ENCODE data around the gene KRT80. TPM values are rescaled to one million over a fixed set of nuclear protein-coding genes. Genes with fewer than 3 reads are reported as not detected.
A peak's percentile ranks its signal among the peaks of the same experiment; 100 is the strongest.

Gene KRT80
- total RNA-seq, 1 donor from 2014 or later = not detected

GRCh38 chr12:52141306-52141705 lies 50.5 kb downstream of the KRT80 start:
- H3K4me3 ChIP-seq = no peak overlapping the region
- H3K27ac ChIP-seq = no peak overlapping the region
- intact Hi-C loops (cut with DNase I) = loop anchor here (10.0 kb wide), 1 partner anchor 863 kb away; the partner anchor contains the start of gene EIF4B
- no peak for DNase-seq (ENCODE audit: low spot score in 2 of 2)
- H3K36me3 ChIP-seq = no peaks in the 10 kb centered on the region
- no peaks in the 10 kb centered on the region for H3K27me3 ChIP-seq
- no peaks in the 10 kb centered on the region for H3K9me3 ChIP-seq
- H3K4me1 ChIP-seq = peaks cover 0 to under 1% of the 10 kb centered on the region in 2 donors
- no peak for TF ChIP-seq CTCF (IDR thresholded peaks at IDR 0.05)

GRCh38 chr12:52139579-52140062 lies 52.2 kb downstream of the KRT80 start:
- intact Hi-C loops (cut with DNase I) = loop anchor here (10.0 kb wide), 1 partner anchor 865 kb away; the partner anchor contains the start of gene EIF4B
- Histone ChIP-seq H3K4me1 (no peaks in the 10 kb centered on the region), H3K9me3 (no peaks in the 10 kb centered on the region), H3K27me3 (no peaks in the 10 kb centered on the region), H3K27ac (no peak overlapping the region), H3K36me3 (no peaks in the 10 kb centered on the region), H3K4me3 (no peak overlapping the region)
- DNase-seq (ENCODE audit: low spot score in 2 of 2) = no peak
- peak in 2 of 3 experiments; percentile 38 to 53 for TF ChIP-seq CTCF (IDR thresholded peaks at IDR 0.05)

DNA sequence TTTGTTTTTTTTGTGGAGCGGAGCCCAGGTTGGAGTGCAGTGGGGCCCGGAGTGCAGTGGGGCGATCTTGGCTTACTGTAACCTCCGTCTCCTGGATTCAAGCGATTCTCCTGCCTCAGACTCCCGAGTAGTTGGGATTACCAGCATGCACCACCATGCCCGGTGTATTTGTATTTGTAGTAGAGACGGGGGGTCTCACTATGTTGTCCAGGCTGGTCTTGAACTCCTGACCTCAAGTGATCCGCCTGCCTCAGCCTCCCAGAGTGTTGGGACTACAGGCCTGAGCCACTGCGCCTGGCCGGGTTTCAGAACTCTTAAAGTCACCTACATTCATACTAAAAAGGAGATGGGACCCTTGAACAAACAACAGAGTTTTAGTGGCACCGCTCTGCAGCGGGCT lies 52.7 kb downstream of the KRT80 start:
- no peak for DNase-seq (ENCODE audit: low spot score in 2 of 2)
- Histone ChIP-seq H3K36me3 (no peaks in the 10 kb centered on the region), H3K4me3 (no peak overlapping the region), H3K27ac (no peak overlapping the region), H3K4me1 (no peaks in the 10 kb centered on the region), H3K9me3 (no peaks in the 10 kb centered on the region), H3K27me3 (no peaks in the 10 kb centered on the region)
- intact Hi-C loops (cut with DNase I) = no loop called here
- TF ChIP-seq CTCF (IDR thresholded peaks at IDR 0.05) = no peak

DNA sequence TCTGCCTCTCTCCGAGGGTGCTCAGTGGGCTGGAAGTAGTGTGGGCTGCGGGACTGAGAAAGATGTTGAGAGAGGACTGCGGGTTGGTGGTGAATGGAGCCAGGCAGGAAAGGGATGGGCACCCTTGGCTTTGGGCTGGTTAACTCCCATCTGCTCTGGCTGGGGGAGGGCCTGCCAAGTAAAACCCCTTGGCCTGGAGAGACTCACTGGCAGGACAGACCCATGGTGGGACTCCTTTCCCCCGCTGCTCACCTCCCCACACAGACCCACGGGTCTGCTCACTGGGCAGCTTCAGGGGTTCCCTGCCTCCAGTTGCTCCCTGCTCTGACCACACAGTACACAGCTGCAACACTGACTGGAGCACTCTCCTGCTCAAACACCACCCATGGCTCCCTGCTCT lies 54.1 kb downstream of the KRT80 start:
- DNase-seq (ENCODE audit: low spot score in 2 of 2) = peak in 1 of 2 donors; percentile 9
- Histone ChIP-seq H3K4me3 (no peak overlapping the region), H3K9me3 (no peaks in the 10 kb centered on the region), H3K36me3 (no peaks in the 10 kb centered on the region), H3K27ac (no peak overlapping the region), H3K27me3 (no peaks in the 10 kb centered on the region), H3K4me1 (no peaks in the 10 kb centered on the region)
- TF ChIP-seq CTCF (IDR thresholded peaks at IDR 0.05) = no peak
- intact Hi-C loops (cut with DNase I) = no loop called here

DNA sequence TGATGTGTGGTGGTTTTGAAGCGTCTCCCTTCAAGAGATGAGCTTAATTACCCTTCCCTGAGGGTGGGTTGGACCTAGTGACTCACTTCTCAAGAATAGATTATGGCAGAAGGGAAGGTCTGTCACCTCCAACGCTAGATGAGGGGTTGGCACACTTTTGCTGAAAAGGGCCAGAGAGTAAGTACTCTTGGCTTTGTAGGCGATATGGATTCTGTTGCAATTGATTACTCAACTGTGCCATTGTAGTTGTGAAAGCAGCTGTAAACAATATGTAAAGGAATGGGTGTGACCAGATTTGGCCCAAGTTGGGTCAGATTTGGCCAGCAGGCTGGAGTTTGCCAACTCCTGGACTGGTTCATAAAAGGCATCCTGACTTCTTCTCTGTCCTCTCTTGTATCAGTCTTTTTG lies 59.1 kb downstream of the KRT80 start:
- H3K9me3 ChIP-seq = no peaks in the 10 kb centered on the region
- intact Hi-C loops (cut with DNase I) = no loop called here
- peak in 1 of 2 donors; percentile 38 for DNase-seq (ENCODE audit: low spot score in 2 of 2)

More for the DNA sequence above, 59.1 kb downstream of the KRT80 start:
- Histone ChIP-seq H3K36me3 (no peaks in the 10 kb centered on the region), H3K4me3 (no peak overlapping the region), H3K27ac (no peak overlapping the region), H3K4me1 (no peaks in the 10 kb centered on the region), H3K27me3 (no peaks in the 10 kb centered on the region)
- TF ChIP-seq CTCF (IDR thresholded peaks at IDR 0.05) = no peak
